SW480 (cell line): Measurements from ENCODE around the gene TSC22D2.
A peak's percentile ranks its signal among the peaks of the same experiment; 100 is the strongest.

Experiments used
- DNase-seq: peaks from one replicate; pipeline ENCODE4 v3.0.0-alpha.2; 2016; ENCODE audit warnings: low spot score

Gene TSC22D2

DNA sequence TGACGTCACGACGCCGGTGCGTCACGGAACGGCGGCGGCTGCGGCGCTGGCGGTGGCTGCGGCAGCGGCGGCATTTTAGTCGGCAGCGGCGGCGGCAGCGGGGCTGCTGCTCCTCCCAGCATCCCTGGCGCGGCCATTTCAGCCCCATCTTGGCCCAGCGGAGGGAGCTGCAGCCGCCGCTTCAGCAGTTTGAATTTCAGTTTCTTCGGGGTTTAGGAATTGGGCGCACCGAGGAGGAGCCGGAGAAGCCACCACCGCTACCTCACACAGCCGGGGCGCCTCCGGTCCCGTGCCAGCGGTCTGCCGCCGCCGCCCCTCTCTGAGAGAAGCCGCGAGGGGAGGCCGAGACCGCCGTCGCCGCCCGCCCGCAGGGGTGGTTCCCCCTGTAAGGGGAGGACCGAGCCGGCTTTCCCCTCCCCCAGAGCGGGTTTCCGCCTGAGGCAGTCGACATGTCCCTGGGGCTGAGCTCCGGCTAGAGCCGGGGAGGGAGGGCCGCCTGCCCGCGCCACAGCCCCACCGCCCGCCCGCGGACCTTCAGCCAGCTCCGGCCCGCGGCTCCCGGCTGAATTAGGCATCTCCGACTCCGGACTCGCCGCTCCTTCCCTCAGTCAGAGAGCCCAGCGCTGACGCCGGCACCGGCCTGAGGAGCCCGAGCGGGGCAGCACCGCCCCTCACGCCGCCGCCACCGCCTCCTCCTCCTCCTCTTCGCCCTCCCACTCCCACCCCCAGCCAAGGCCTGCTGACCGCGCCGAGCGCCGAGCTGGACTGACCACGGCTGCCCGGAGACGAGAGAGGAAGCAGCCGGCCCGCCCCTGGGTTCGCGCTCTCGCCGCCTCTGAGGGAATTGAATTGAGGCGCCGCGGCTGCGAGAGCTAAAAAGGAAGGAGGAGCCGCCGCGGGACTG lies at the start of gene TSC22D2:
TSC22D2 (plus strand) TSS at position 78 of the 904 bp plus-strand sequence. CDS start 1,053 bp downstream, outside the sequence.
- peak; percentile 93 for DNase-seq

DNA sequence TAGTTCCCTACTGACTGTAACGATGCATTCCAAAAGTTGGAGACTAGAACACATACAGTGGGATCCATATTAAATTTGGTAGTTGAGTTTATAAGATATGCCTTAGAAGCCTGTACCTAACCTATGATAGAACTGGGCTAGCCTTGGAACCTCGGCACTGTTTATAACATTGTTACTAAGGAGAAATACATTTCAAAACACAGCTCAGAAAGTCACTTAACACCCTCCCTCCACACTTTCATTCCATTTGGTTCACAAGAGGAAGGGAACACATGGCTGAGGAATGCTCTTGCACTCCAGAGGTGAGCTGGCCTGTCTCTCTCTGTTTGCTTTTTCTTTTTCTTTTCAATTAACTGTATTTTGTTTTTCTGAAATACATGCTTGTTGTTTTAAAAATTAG lies 48.7 kb upstream of the TSC22D2 start:
- DNase-seq, result no peak

DNA sequence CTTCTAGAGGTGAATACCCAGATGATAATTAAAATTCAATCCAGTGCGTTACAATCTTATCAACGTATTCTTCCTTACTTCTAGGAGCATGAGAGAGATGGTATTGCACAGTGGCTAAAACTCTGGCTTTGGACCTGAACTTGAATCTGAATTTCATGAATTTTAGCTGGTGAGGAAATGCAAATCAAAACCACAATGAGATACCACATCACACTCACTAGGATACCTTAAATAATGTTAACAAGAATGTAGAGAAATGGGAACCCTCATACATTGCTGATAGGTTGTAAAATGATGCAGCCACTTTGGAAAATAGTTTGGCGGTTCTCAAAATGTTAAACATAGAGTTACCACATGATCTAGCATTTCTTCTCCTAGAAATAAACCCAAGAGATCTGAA lies 47.1 kb upstream of the TSC22D2 start:
- no peak for DNase-seq

DNA sequence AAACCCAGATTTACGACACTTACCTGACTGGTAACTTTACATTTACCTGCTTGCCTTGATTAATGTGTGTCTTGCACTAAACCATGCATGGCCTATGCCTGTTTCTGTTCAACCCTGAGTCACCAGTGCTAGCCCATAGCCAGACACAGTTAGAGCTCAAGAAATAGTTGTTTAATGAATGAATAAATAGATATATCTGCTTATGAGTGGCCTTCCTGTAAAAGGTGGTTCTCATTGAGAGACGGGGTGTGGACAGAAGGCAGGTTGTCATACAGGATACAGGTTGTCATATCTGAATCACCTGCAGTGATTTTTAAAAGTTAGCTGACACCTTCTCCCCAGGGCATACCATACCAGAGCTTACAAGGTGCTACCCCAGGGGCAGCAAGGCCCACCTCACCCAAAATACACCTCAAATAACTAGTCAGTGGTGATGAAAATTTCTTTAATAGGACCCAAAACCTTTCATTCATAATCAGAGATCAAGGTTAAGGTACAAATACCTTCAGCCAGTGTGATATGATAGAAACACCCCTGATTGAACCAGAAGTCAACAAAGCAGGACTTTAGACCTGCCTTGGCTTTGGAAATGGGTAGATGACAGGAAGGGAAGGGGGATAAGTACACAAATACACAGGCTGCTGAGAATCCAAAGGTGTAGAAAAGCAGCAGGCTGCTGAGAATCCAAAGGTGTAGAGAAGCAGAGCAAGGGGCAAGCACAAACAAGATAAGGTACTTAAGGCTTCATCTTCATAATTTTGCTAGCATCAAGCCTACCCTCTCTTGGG lies 45.4 kb upstream of the TSC22D2 start:
- DNase-seq, result no peak

DNA sequence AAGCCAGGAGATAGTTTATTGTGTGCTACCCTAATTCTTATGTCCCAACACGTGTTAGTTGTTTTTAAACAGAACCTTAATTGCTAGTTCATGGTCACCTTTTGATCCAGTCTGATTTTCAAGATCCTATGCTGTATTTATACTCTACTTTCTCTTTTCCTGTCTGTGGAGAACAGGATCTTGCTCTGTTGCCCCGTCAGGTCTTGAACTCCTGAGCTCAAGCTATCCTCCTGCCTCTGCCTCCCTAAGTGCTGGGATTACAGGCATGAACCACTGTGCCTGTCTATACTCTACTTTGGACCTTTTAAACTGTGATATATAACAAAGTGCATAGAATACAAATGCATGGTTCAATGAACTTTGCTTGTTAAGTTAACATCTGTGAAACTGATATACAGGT lies 44.7 kb upstream of the TSC22D2 start:
- DNase-seq, result no peak

DNA sequence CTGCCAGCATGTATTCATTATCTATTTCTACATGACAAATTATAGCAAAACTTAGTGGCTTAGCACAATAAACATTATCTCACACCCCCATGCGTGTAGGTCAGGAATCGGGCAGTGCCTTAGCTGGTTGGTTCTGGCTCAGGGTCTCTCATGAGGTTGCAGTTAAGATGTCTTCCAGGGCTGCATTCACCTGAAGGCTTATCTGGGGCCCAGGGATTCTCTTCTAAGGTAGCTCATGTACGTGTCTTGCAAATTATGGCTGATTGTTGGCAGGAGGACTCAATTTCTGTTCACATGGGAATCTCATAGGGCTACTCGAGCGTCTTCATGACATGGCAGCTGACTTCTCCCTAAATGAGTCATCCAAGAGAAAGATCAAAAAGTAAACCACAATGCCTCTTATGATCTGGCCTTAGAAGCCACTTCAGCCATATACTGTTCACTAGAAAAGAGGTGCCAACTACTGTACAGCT lies 42.9 kb upstream of the TSC22D2 start:
- peak; percentile 89 for DNase-seq

DNA sequence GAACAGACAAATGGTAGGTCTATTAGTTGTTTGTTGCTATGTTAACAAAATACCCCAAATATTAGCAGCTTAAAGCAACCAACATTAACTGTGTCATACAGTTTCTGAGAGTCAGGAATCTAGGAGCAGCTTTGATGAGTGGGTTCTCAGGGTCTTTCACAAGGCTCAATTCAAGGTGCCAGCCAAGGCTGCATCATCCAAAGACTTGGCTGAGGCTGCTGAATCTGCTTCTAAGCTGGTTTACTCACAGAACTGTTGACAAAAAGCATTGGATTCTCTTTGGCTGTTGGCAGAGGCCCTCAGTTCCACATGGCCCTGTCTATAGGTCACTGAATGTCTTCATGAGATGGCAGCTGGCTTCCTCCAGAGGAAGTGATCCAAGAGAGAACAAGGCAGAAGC lies 40.3 kb upstream of the TSC22D2 start:
- no peak for DNase-seq

DNA sequence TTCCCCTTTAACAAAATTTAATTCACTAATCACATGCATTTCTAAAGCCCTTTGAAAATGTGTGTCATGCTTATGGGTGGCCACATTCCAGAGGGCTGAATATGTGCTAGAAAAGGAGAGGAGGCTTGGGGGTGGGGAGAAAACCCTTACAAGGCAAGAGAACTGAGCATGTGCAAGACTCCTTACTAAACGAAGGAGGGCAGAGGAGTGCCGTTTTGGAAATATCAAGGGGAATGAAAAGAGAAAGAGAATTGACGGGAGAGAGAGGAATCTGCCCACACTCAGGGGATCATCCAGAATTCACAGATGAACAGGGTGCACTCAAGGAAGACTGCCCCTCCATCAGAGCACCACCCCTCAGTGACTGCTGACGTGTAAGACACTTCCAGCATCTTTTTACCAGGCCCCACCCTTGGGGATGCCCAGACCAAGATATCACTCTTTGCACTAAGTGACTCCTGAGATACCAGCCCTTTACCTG lies 37.9 kb upstream of the TSC22D2 start:
- peak; percentile 86 for DNase-seq

DNA sequence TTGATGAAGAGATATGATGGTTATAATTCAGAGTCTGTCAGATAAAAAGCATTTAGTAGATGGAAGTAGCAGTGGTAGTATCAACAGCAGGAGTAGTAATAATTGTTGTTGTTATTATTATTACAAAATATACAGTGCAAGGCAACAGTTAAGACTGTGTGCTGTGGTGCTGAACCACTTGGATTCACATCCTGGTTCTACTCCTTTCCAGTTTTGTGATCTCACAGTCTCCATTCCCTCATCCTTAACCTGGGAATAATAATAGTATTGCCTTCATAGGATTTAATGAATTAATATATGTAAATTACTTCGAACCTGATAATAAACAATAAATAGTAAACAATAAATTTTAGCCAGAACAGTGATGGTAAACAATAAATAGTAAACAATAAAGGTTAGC lies 37.1 kb upstream of the TSC22D2 start:
- DNase-seq, result no peak

DNA sequence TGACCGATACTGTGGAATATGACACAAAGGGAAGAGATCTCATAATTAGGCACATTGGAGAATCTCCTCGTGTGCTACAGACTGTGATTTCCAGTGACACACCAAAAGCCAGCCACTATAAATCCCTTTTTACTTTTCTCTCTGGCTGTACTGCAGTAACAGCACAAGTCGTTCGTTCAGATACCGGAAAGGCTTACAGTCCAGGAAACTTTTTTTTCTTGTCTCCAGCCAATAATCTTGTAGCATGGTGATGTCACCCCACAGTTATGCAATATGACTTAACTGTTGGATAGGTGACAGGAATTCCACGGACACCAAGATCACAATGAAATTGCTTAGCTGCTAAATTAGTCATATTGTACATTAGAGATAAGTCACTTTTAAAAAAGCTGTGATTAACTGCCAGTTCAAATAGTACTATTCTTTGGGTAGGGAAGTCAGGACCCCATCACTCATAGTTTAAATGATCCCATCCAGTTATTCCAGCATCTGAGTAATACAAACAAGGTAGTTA lies 36.3 kb upstream of the TSC22D2 start:
- DNase-seq, result peak; percentile 94

DNA sequence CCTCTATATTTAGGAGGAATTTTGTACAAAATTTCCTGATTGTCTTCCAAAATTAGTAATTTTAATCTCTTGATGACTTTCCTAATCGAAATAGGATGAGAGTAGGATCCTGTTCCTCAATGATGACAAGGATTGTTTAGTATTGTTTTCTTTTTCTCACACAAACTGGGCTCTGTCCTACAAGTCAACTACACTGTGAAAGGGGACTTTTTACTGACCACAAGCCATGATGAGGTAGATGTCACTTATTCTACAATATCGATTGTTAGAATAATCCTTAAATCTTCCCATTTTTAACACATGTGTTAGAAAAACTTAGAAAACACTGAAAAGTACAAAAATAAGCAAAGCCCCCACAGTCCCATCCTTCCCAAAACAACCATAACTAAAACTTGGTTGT lies 35.8 kb upstream of the TSC22D2 start:
- DNase-seq, result no peak

DNA sequence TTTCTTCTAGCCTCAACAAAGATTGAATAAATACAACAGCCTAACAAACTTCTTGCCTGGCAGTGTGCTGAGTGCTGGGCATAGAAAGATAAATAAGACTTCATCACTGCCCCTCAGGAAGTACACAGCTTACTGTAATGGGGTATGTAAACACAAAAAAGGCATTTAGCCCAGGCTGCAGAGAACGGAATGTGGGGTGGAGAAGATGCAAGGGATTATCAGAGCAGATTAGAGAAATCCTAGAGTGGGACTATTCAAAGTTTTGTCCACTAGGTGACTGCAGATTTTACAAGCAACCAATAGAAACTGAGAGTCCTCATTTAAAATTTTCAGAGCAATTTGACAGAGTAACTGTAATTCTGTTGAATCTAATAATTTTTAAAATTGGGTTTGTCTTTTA lies 35.4 kb upstream of the TSC22D2 start:
- no peak for DNase-seq

DNA sequence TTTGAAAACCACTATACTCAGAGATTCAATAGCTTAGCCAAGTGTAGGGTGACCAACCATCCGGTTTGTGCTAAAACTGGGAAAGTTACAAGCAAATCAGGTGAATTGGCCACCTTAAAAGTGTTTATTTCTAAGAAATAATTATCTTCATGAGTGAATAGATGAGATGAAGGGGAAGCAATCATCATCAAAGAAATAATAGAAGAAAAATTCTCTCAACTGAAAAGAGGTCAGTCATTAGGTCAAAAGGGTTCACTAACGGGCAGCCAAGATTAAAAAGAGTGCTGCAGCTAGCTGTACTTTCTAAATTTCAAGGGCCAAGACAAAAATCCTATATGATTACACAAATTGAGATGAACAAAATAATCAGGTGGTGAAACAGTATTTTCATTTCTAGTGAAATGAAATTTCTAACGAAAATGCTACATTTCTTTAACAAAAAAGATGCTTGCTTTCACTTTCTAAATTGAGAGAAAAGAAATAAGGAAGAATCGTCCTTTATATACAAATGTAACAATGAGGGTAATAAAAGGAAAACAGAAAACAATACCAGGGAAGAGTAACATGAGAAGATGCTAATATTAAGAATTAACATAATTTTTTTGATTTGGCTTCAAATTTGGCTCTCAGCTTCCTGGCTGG lies 34.7 kb upstream of the TSC22D2 start:
- DNase-seq, result no peak

DNA sequence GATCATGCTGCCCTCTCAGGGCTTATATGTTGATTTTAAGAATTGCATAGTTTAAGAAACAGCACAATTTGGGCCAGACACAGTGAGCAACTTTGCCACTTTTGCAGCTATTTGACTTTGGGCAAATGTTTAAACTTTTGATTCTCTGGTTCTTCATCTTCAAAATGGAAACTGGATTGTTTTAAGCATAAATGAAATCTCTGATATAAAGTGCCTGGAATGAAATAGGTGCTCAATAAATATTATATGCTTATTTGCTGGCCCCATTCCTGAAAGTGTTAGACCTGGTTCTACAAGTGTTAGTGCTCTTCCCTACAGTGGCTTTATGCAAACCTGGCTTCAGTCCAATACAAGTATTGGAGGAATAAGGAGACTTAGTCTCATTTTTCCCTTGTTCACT lies 33.1 kb upstream of the TSC22D2 start:
- no peak for DNase-seq

DNA sequence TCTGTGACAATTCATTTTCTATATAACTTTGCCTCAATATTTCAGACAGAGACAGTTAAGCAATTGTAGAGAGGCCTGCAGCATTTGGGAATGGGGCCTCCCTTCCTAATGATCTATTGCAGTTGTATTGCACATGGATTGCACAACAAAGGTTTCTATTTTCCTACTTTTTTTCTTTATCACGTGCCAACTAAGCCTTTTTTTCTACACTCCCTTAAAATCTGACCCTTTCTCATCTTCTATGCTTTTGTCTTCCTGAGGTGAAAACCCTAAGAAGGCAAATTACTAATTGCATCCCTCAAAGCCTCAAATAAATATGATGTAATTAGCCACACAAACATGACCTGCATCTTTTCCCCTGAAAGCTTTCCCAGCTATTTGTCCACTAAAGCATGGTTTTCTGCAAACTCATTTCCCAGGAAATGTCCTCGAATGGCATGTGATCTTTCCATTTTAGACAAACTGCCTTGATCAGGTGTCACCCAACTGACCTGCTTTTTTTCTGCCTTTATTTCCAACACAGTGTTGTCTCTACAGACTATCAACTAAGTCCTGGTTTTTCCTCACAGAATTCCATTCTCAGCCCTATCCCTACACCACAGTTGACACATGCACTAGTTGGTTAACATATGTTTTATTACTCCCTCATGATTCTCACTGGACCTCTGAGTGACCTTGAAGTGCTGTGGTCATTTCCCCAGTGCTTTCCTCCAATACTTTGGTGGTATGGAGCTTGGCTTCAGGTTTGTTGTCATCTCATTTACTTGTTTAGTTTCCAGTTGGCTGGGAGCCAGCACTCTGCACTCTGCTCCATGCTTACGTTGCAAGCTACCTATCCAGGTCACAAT lies 31.9 kb upstream of the TSC22D2 start:
- DNase-seq, result no peak

DNA sequence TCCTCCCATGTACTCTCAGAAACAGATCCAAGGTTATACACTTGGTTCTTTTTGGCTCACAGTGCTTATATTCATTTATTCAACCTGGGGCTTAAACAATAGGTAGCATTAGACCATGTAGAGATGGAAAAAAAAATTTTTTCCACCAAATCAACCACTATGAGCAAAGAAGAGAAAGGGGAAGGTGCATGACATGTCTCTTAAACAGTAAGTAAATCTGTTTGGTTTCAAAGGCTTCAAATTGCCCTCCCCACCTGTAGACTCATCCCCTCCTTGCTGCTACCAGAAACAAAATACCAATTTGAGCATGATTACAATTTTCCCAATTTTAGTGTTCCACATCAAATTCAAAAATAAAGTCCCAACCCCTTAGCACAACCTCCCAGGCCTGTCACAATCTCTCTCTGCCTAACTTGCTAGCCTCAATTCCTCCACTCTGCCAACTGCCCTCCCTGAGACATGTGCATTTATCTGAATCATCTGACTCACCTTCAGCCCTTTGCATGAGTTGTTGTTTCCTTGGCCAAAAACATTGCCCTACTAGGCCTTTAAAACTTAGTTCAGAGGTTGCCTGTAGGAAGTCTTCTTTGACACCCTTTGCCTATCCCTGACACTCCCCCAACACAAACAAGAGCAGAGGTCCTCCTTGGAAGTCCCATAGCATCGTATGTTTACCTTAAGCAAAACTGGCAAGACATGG lies 30.3 kb upstream of the TSC22D2 start:
- no peak for DNase-seq

DNA sequence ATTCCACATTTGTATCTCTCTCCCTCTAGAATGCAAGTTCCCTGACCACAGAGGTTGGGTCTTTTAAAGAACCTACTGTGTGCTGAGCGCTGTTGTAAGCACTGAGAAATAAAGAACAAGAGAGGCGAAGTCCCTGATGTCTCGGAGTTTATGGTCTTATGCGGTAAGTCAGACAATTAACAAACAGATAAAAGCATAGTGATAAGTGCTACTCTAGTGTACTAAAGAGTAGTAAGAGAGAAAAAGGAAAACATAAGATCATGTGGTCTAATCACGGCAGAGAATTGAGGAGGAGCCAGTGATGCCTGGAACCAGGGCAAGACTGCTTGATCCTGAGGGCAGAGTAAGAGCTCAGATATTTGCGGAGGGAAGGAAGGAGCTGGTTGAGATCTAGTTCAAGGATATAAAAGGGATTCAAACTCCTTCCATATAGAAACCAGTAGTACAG lies 29.8 kb upstream of the TSC22D2 start:
- DNase-seq, result no peak

DNA sequence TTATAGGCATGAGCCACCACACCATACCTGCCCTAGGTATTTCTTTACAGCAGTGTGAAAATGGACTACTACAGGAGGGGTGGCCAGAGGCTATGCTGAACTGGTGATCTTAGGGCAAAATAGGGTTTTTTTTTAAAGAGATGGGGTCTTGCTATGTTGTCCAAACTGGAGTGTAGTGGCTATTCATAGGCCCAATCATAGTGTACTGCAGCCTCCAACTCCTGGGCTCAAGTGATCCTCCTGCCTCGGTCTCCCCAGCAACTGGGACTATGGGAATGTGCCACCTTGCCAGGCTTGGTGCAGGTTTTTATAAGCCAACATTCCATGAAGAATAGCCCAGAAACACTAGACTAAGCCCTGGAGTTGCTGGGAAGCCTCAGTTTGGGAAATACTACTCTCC lies 28.6 kb upstream of the TSC22D2 start:
- DNase-seq, result no peak

DNA sequence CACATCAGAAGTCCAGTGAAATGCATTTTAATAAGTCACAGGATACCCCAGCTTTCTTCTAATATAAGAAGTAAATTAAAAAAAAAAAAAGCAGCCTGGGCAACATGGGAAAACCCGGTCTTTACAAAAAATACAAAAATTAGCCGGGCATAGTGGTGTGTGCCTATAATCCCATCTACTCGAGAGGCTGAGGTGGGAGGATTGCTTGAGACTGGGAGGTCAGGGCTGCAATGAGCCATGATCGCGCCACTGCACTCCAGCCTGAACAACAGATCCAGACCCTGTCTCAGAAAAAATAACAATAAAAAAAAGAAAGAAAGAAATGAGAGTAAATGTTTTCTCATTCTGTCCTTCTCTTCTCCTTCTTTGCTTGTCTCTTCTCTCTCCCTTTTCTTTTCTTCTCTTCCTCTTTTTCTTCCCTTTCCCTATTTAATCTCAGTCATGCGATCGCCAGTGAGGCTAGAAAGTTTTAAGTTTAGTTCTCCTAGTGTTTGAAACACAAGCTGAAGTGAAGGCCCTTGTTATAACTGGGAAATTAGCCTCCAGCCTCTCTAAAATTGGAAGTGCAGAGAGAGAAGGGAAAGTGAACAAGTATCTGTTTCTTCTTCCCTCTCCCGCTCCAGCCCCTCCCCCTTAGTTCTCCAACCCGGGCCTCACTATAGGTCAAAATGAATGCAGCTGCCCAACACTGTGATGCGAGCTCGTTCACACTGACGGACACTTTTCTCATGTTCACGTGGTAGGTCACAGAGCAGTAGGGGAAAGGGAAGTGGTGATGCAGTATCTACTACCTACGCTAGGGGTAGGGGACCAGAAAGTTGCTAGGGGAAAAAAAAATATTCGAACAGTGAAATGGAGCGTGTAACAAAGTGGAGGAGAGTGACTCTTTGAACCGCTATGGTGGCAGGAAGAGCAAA lies 23.5 kb upstream of the TSC22D2 start:
- no peak for DNase-seq
